GM06990 (cell line): ENCODE data around the gene TNPO1.
A peak's percentile ranks its signal among the peaks of the same experiment; 100 is the strongest.

Experiments
- DNase-seq: peaks from one replicate; pipeline ENCODE4 v3.0.0-alpha.2; 2011; ENCODE audit not compliant: insufficient read length; ENCODE audit errors: extremely low read depth
- H3K27me3 ChIP-seq: replicated peaks from 2 replicates; pipeline ENCODE4 v1.6.0; 2011; ENCODE audit warnings: low read length; ENCODE audit not compliant: control insufficient read depth, insufficient read depth
- H3K36me3 ChIP-seq: 2 replicates; pipeline ENCODE4 v1.5.1; 2011; ENCODE audit warnings: low read length; ENCODE audit not compliant: control insufficient read depth, insufficient read depth
- H3K4me3 ChIP-seq: replicated peaks from 2 replicates; pipeline ENCODE4 v1.5.1; 2011; ENCODE audit warnings: low read depth, mild to moderate bottlenecking, control low read depth, low read length
- CTCF ChIP-seq: IDR thresholded peaks from 2 replicates; pipeline ENCODE4 v1.5.1; 2011; ENCODE audit warnings: low read length, control low read depth, mild to moderate bottlenecking, inconsistent platforms; ENCODE audit not compliant: insufficient read depth, poor library complexity, severe bottlenecking

TNPO1 gene

GRCh38 chr5:72814864-72815263 is 1.6 kb upstream of the TNPO1 start:
- Histone ChIP-seq H3K4me3 (no peak overlapping the region), H3K27me3 (no peaks in the 10 kb centered on the region), H3K36me3 (no peaks in the 10 kb centered on the region)
- no peak for DNase-seq
- no peak for TF ChIP-seq CTCF

GRCh38 chr5:72815580-72816283 is 729 bp upstream of the TNPO1 start:
- peak overlapping the region; percentile 91 for H3K4me3 ChIP-seq
- DNase-seq: no peak

GRCh38 chr5:72817076-72817481 is 618 bp downstream of the TNPO1 start:
- Histone ChIP-seq H3K4me3 (peak overlapping the region; percentile 91), H3K36me3 (no peaks in the 10 kb centered on the region), H3K27me3 (no peaks in the 10 kb centered on the region)
- DNase-seq: no peak
- TF ChIP-seq CTCF: no peak

More at GRCh38 chr5:72815580-72816283, 729 bp upstream of the TNPO1 start:
- TF ChIP-seq CTCF: no peak
- H3K27me3 ChIP-seq: no peaks in the 10 kb centered on the region
- no peaks in the 10 kb centered on the region for H3K36me3 ChIP-seq

- DNase-seq: no peak
- TF ChIP-seq CTCF: no peak
- Histone ChIP-seq H3K4me3 (peak overlapping the region; percentile 91), H3K27me3 (no peaks in the 10 kb centered on the region), H3K36me3 (no peaks in the 10 kb centered on the region)
These were observed 1.3 kb downstream of the TNPO1 start for GRCh38 chr5:72817671-72818266.

- peak; percentile 92 for TF ChIP-seq CTCF
- H3K4me3 ChIP-seq: no peak overlapping the region
These were observed 2.5 kb downstream of the TNPO1 start for GRCh38 chr5:72818866-72819534.

More at GRCh38 chr5:72818866-72819534, 2.5 kb downstream of the TNPO1 start:
- H3K27me3 ChIP-seq: no peaks in the 10 kb centered on the region
- H3K36me3 ChIP-seq: no peaks in the 10 kb centered on the region
- peak; percentile 3 for DNase-seq
